SHP77 (cell line): ENCODE data around the gene CPEB1.
"Not testable (repeated sequence)": the region's sequence is repeated elsewhere in the genome, so short reads cannot be mapped to it uniquely, and the experiment has no call there.

ENCODE experiments used
- DNase-seq, 2 experiments: peaks; one replicate each; lab custom pipeline; 2025; lab: John Stamatoyannopoulos, UW

The CPEB1 gene

GRCh38 chr15:82513587-82513986 is 133.6 kb downstream of the CPEB1 start:
- not testable (repeated sequence) for DNase-seq

- not testable (repeated sequence) for DNase-seq
These were observed 139.5 kb downstream of the CPEB1 start for GRCh38 chr15:82507693-82508092.

- DNase-seq = not testable (repeated sequence)
These were observed 140.1 kb downstream of the CPEB1 start for GRCh38 chr15:82507087-82507486.

GRCh38 chr15:82505842-82506241 is 141.3 kb downstream of the CPEB1 start:
- DNase-seq = not testable (repeated sequence)

- not testable (repeated sequence) for DNase-seq
These were observed 143.1 kb downstream of the CPEB1 start for GRCh38 chr15:82504074-82504473.

GRCh38 chr15:82502700-82503339 is 144.3 kb downstream of the CPEB1 start:
- not testable (repeated sequence) for DNase-seq

GRCh38 chr15:82500772-82501171 is 146.4 kb downstream of the CPEB1 start:
- DNase-seq = not testable (repeated sequence)

- DNase-seq = not testable (repeated sequence)
These were observed 149.2 kb downstream of the CPEB1 start for GRCh38 chr15:82497978-82498377.
